ENCODE measurements around the gene CKB. TPM values are rescaled to one million over a fixed set of nuclear protein-coding genes. Genes with fewer than 3 reads are reported as not detected.

CKB gene
- polyA plus RNA-seq, 3 donors = 0.76 to 12.5 (median 2.7) TPM

- peaks cover 6 to 9% of the 10 kb centered on the region in 2 donors for H3K9me3 ChIP-seq (replicated peaks in 1 of 2; ENCODE audit: control insufficient read depth in 1 of 2, insufficient read depth in 1 of 2, low read length in 2 of 2)
- intact Hi-C loops (cut with micrococcal nuclease) = loop anchor here in 1 of 2 donors (5.0 to 10.0 kb wide), 2 partner anchors 41 to 187 kb away; partner anchors contain the start of genes BAG5, COA8 and EIF5
- H3K9ac ChIP-seq (ENCODE audit: insufficient read depth, low read length, poor library complexity, severe bottlenecking) = peak overlapping the region; percentile 27
- peaks cover 23% of the 10 kb centered on the region for H4K20me1 ChIP-seq (ENCODE audit: insufficient read depth, low read length)
- WGBS (ENCODE audit: insufficient coverage) = under 1% methylated on average over 77 of the region's 77 CpGs
- H3K79me2 ChIP-seq (ENCODE audit: insufficient read depth, low read length) = no peaks in the 10 kb centered on the region
- Mint-ChIP-seq H3K36me3 (peaks cover 0 to 9% of the 10 kb centered on the region in 2 donors), H3K9me3 (peaks cover 0 to 16% (median 6%) of the 10 kb centered on the region in 7 donors), H3K4me3 (peak overlapping the region; percentile 75 to 81), H3K27me3 (ENCODE audit: low read depth in 3 of 3) (peaks cover 41 to 54% (median 45%) of the 10 kb centered on the region in 3 donors), H3K4me1 (peaks cover 24% of the 10 kb centered on the region), H3K27ac (no peak overlapping the region)
- no peaks in the 10 kb centered on the region for H3K36me3 ChIP-seq (replicated peaks in 1 of 2; ENCODE audit: control insufficient read depth in 1 of 2, insufficient read depth in 2 of 2, low read length in 2 of 2)
- no peak for DNase-seq
- H3K27ac ChIP-seq (ENCODE audit: low read depth in 1 of 2, low read length in 2 of 2) = no peak overlapping the region
- H3K27me3 ChIP-seq (ENCODE audit: control insufficient read depth in 2 of 2, insufficient read depth in 2 of 2, low read length in 2 of 2) = peaks cover 20 to 41% of the 10 kb centered on the region in 2 donors
- peaks cover 22 to 48% of the 10 kb centered on the region in 2 donors for H3K4me1 ChIP-seq (ENCODE audit: control insufficient read depth in 1 of 2, insufficient read depth in 2 of 2, low read length in 2 of 2)
- peak overlapping the region; percentile 72 for H2AFZ ChIP-seq (ENCODE audit: insufficient read depth, low read depth, low read length, poor library complexity, severe bottlenecking)
- TF ChIP-seq CTCF (IDR thresholded peaks at IDR 0.05) = no peak
- peak overlapping the region; percentile 78 for H3K4me2 ChIP-seq (replicated peaks; ENCODE audit: extremely low read depth, low read length, poor library complexity, severe bottlenecking)
- peak overlapping the region; percentile 32 to 69 (median 42) for H3K4me3 ChIP-seq (replicated peaks in 1 of 3; ENCODE audit: low read depth in 2 of 3, low read length in 3 of 3)
Observed at GRCh38 chr14:103521438-103521950, 1.1 kb downstream of the CKB start.

- peaks cover 0 to 16% (median 6%) of the 10 kb centered on the region in 7 donors for H3K9me3 Mint-ChIP-seq
- Histone ChIP-seq H3K4me1 (ENCODE audit: control insufficient read depth in 1 of 2, insufficient read depth in 2 of 2, low read length in 2 of 2) (peaks cover 16 to 41% of the 10 kb centered on the region in 2 donors), H3K4me2 (replicated peaks; ENCODE audit: extremely low read depth, low read length, poor library complexity, severe bottlenecking) (peak overlapping the region; percentile 78), H3K9ac (ENCODE audit: insufficient read depth, low read length, poor library complexity, severe bottlenecking) (peak overlapping the region; percentile 40), H3K79me2 (ENCODE audit: insufficient read depth, low read length) (no peaks in the 10 kb centered on the region), H3K36me3 (replicated peaks in 1 of 2; ENCODE audit: control insufficient read depth in 1 of 2, insufficient read depth in 2 of 2, low read length in 2 of 2) (no peaks in the 10 kb centered on the region), H4K20me1 (ENCODE audit: insufficient read depth, low read length) (peaks cover 25% of the 10 kb centered on the region), H3K9me3 (replicated peaks in 1 of 2; ENCODE audit: control insufficient read depth in 1 of 2, insufficient read depth in 1 of 2, low read length in 2 of 2) (peaks cover 6 to 9% of the 10 kb centered on the region in 2 donors), H3K27me3 (ENCODE audit: control insufficient read depth in 2 of 2, insufficient read depth in 2 of 2, low read length in 2 of 2) (peaks cover 20 to 41% of the 10 kb centered on the region in 2 donors), H3K27ac (ENCODE audit: low read depth in 1 of 2, low read length in 2 of 2) (no peak overlapping the region), H3K4me3 (replicated peaks in 1 of 3; ENCODE audit: low read depth in 2 of 3, low read length in 3 of 3) (peak overlapping the region; percentile 32 to 69 (median 42)), H2AFZ (ENCODE audit: insufficient read depth, low read depth, low read length, poor library complexity, severe bottlenecking) (peak overlapping the region; percentile 72)
- peaks cover 42 to 54% (median 43%) of the 10 kb centered on the region in 3 donors for H3K27me3 Mint-ChIP-seq (ENCODE audit: low read depth in 3 of 3)
- DNase-seq = peak; percentile 80 to 89 (median 84)
- H3K36me3 Mint-ChIP-seq = peaks cover 0 to 7% of the 10 kb centered on the region in 2 donors
- intact Hi-C loops (cut with micrococcal nuclease) = loop anchor here in 1 of 2 donors (5.0 to 10.0 kb wide), 2 partner anchors 41 to 186 kb away; partner anchors contain the start of genes BAG5, COA8 and EIF5
- peaks cover 18% of the 10 kb centered on the region for H3K4me1 Mint-ChIP-seq
- TF ChIP-seq CTCF (IDR thresholded peaks at IDR 0.05) = peak; percentile 68
- 2% methylated on average over 49 of the region's 66 CpGs for WGBS (ENCODE audit: insufficient coverage)
- peak overlapping the region; percentile 73 to 81 for H3K4me3 Mint-ChIP-seq
- no peak overlapping the region for H3K27ac Mint-ChIP-seq
Observed at GRCh38 chr14:103520657-103521437, 1.8 kb downstream of the CKB start.
